Measurements from ENCODE around the gene RBM4B. TPM values are rescaled to one million over a fixed set of nuclear protein-coding genes. Genes with fewer than 3 reads are reported as not detected.
A peak's percentile ranks its signal among the peaks of the same experiment; 100 is the strongest.

The RBM4B gene
- total RNA-seq, 4 donors from 2014 or later: 4.5 to 11.7 (median 6.5) TPM

GRCh38 chr11:66625752-66626149 is 51.9 kb downstream of the RBM4B start:
- Histone ChIP-seq H3K9me3 (no peaks in the 10 kb centered on the region), H3K4me1 (peaks cover 27 to 38% of the 10 kb centered on the region in 2 donors), H3K27ac (no peak overlapping the region), H3K27me3 (no peaks in the 10 kb centered on the region), H3K36me3 (peaks cover 0 to 49% of the 10 kb centered on the region in 2 donors), H3K4me3 (no peak overlapping the region)
- no peak for TF ChIP-seq POLR2A (IDR thresholded peaks at IDR 0.05)
- intact Hi-C loops (cut with DNase I; ENCODE audit: low total_unique reads) (no loop called here), in situ Hi-C loops (cut with MboI; ENCODE audit: low sequenced_read_pairs in 4 of 4) (no loop called here)
- no peak for DNase-seq
- no peak for ATAC-seq

- no peak for DNase-seq
- Histone ChIP-seq H3K27me3 (no peaks in the 10 kb centered on the region), H3K27ac (no peak overlapping the region), H3K9me3 (no peaks in the 10 kb centered on the region), H3K4me3 (no peak overlapping the region), H3K4me1 (peaks cover 33 to 43% of the 10 kb centered on the region in 2 donors), H3K36me3 (peaks cover 0 to 49% of the 10 kb centered on the region in 2 donors)
- no peak for ATAC-seq
- intact Hi-C loops (cut with DNase I; ENCODE audit: low total_unique reads): no loop called here
- TF ChIP-seq POLR2A (IDR thresholded peaks at IDR 0.05): no peak
- no peak for TF ChIP-seq CTCF (IDR thresholded peaks at IDR 0.05 in 4 of 5, conservative IDR thresholded peaks at IDR 0.05 in 1 of 5)
- in situ Hi-C loops (cut with MboI; ENCODE audit: low sequenced_read_pairs in 4 of 4): no loop called here
Observed at GRCh38 chr11:66625041-66625751, 52.5 kb downstream of the RBM4B start.

GRCh38 chr11:66624450-66624849 is 53.2 kb downstream of the RBM4B start:
- in situ Hi-C loops (cut with MboI; ENCODE audit: low sequenced_read_pairs in 4 of 4): no loop called here
- no peaks in the 10 kb centered on the region for H3K9me3 ChIP-seq
- DNase-seq (no peak), ATAC-seq (no peak)
- H3K4me1 ChIP-seq: peaks cover 33 to 49% of the 10 kb centered on the region in 2 donors
- intact Hi-C loops (cut with DNase I; ENCODE audit: low total_unique reads): no loop called here
- H3K36me3 ChIP-seq: peaks cover 0 to 49% of the 10 kb centered on the region in 2 donors
- no peak for TF ChIP-seq CTCF (IDR thresholded peaks at IDR 0.05 in 4 of 5, conservative IDR thresholded peaks at IDR 0.05 in 1 of 5)
- TF ChIP-seq POLR2A (IDR thresholded peaks at IDR 0.05): no peak
- H3K27ac ChIP-seq: no peak overlapping the region
- H3K4me3 ChIP-seq: no peak overlapping the region
- no peaks in the 10 kb centered on the region for H3K27me3 ChIP-seq

GRCh38 chr11:66619080-66619554 is 58.6 kb downstream of the RBM4B start:
- peaks cover 54 to 68% of the 10 kb centered on the region in 2 donors for H3K4me1 ChIP-seq

More at GRCh38 chr11:66619080-66619554, 58.6 kb downstream of the RBM4B start:
- TF ChIP-seq POLR2A (IDR thresholded peaks at IDR 0.05) (no peak), CTCF (IDR thresholded peaks at IDR 0.05 in 4 of 5, conservative IDR thresholded peaks at IDR 0.05 in 1 of 5) (no peak)
- ATAC-seq (no peak), DNase-seq (no peak)
- Histone ChIP-seq H3K36me3 (peaks cover 0 to 2% of the 10 kb centered on the region in 2 donors), H3K27me3 (no peaks in the 10 kb centered on the region), H3K4me3 (peak overlapping the region; percentile 77 to 96 (median 93)), H3K9me3 (no peaks in the 10 kb centered on the region), H3K27ac (peak overlapping the region in 2 of 4 donors; percentile 95)
- in situ Hi-C loops (cut with MboI; ENCODE audit: low sequenced_read_pairs in 4 of 4) (no loop called here), intact Hi-C loops (cut with DNase I; ENCODE audit: low total_unique reads) (no loop called here)
